ENCODE results near the gene FAM149A.

FAM149A gene

DNA sequence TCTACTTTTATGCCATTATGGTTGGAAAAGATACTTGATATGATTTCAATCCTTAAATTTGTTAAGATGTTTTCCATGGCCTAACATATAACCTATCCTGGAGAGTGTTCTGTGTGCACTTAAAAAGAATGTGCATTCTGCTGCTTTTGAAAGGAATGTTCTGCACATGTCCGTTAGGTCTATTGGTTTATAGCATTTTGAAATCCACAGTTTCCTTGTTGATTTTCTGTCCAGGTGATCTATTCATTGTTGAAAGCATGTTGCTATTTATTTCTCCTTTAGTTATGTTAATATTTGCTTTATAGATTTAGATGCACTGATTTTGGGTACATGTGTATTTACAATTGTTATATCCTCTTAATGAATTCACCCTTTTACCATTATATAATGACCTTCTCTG, 117.1 kb downstream of the FAM149A start:
- no peaks in the 10 kb centered on the region for H3K4me1 ChIP-seq (ENCODE audit: insufficient read depth, insufficient read length)
- no peak overlapping the region for H3K9ac ChIP-seq (ENCODE audit: insufficient read length, low read depth)
- no peaks in the 10 kb centered on the region for H3K36me3 ChIP-seq (ENCODE audit: insufficient read depth, insufficient read length, low read length)
- no peak overlapping the region for H3K4me3 ChIP-seq (ENCODE audit: insufficient read length, low read depth)
- peaks cover 19% of the 10 kb centered on the region; the same call in 1 of the 2 replicates for H3K9me3 ChIP-seq (ENCODE audit: insufficient read depth, low read length)
- DNase-seq (ENCODE audit: low read depth, low spot score), result no peak
- no peaks in the 10 kb centered on the region for H3K27me3 ChIP-seq (ENCODE audit: insufficient read depth, insufficient read length)
- TF ChIP-seq SUZ12 (IDR thresholded peaks at IDR 0.05; ENCODE audit: extremely low read depth, insufficient read depth, insufficient read length) (no peak), ZNF274 (IDR thresholded peaks at IDR 0.05; ENCODE audit: low read depth, low read length) (no peak)

Measured in NT2/D1 (cell line).